Spleen (tissue), 13 donors: ENCODE data around the gene PNPLA6. TPM values are rescaled to one million over a fixed set of nuclear protein-coding genes. Genes with fewer than 3 reads are reported as not detected.

Source experiments
- DNase-seq: peaks from one replicate; pipeline ENCODE4 v3.0.0-alpha.2; 2020
- H3K27ac ChIP-seq, 8 donors: fragments of 200-600 bp; sonication (generic) in 7 of 8; 1 replicate in 4 of 8; 2 replicates in 4 of 8; pipeline versions ENCODE4 v1.5.0 to v1.8.0; 2016 to 2021; ENCODE audit warnings: inconsistent platforms in 4 of 8, mild to moderate bottlenecking in 4 of 8, moderate library complexity in 1 of 8
- H3K27me3 ChIP-seq, 7 donors: fragments of 200-600 bp; sonication (generic) in 6 of 7; replicated peaks in 1 of 7; 1 replicate in 4 of 7; 2 replicates in 3 of 7; pipeline versions ENCODE4 v1.5.0 to v1.8.0; 2016 to 2021; ENCODE audit warnings: inconsistent platforms in 3 of 7, mild to moderate bottlenecking in 1 of 7
- H3K36me3 ChIP-seq, 6 donors: fragments of 200-600 bp; sonication (generic) in 5 of 6; 1 replicate in 4 of 6; 2 replicates in 2 of 6; pipeline versions ENCODE4 v1.5.0 to v1.8.0; 2016 to 2021; ENCODE audit warnings: inconsistent platforms in 2 of 6
- H3K4me1 ChIP-seq, 6 donors: fragments of 200-600 bp; sonication (generic) in 5 of 6; 1 replicate in 3 of 6; 2 replicates in 3 of 6; pipeline versions ENCODE4 v1.5.0 to v1.8.0; 2016 to 2021; ENCODE audit warnings: inconsistent platforms in 3 of 6
- H3K4me3 ChIP-seq, 8 donors: fragments of 200-600 bp; sonication (generic) in 7 of 8; 1 replicate in 4 of 8; 2 replicates in 4 of 8; pipeline versions ENCODE4 v1.5.0 to v1.8.0; 2016 to 2021; ENCODE audit warnings: inconsistent platforms in 4 of 8, mild to moderate bottlenecking in 4 of 8, moderate library complexity in 2 of 8
- H3K9me3 ChIP-seq, 8 donors: fragments of 200-600 bp; sonication (generic) in 7 of 8; 1 replicate in 4 of 8; 2 replicates in 4 of 8; pipeline versions ENCODE4 v1.5.0 to v1.8.0; 2016 to 2021; ENCODE audit warnings: inconsistent platforms in 4 of 8
- POLR2A ChIP-seq, 3 donors: fragments of 450-650 bp; IDR thresholded peaks; one replicate each; pipeline ENCODE4 v1.5.1; 2017; ENCODE audit warnings: antibody characterized with exemption in 3 of 3, mild to moderate bottlenecking in 1 of 3
- POLR2AphosphoS5 ChIP-seq, 3 donors: sonication (generic); formaldehyde crosslinking; IDR thresholded peaks; one replicate each; pipeline ENCODE4 v1.5.1; 2017; ENCODE audit warnings: antibody characterized with exemption in 3 of 3
- WGBS, 5 donors: extraction: QIAGEN DNeasy Blood & Tissue Kit in 3 of 5; methylation state at CpG; one replicate each; pipeline versions ENCODE4 v1.1.5 to v1.1.7; 2013 to 2018; 5-methylcytosine and 5-hydroxymethylcytosine counted together
- intact Hi-C: fragments of 100-400 bp; cut with DNase I; formaldehyde crosslinking; loops from one replicate; pipeline ENCODE4 v1.15.0; 2023; ENCODE audit warnings: low total_unique reads
- long read RNA-seq, 2 donors: transcript quantifications; one replicate each; lab custom pipeline, GENCODE V29; 2026
- polyA plus RNA-seq, 3 donors: library from polyadenylated mRNA; stranded (reverse); fragments of 200-250 nt; gene quantifications; one replicate each; pipeline ENCODE4 v1.2.1, GENCODE V29; 2013
- total RNA-seq, 7 donors: library from RNA; depleted of rRNA in 3 of 7; stranded (reverse); fragments of >200 nt in 3 of 7; fragmentation: NEBNext Ultra II Directional in 4 of 7; extraction: Animal tissue kit (Norgen Biotek cat#: 25700) in 4 of 7; gene quantifications; one replicate each; pipeline versions ENCODE4 v1.1.0 to v1.2.1, GENCODE V29; 2016 to 2021
- TF ChIP-seq, protein P1 (sequence below), 11 experiments: fragments of 200-600 bp in 7 of 11; fragments of 450-650 bp in 4 of 11; sonication (generic) in 4 of 11; IDR thresholded peaks in 8 of 11; conservative IDR thresholded peaks in 3 of 11; 1 replicate in 7 of 11; 2 replicates in 4 of 11; pipeline versions ENCODE4 v1.4.0 to v1.8.0; 2016 to 2021; ENCODE audit warnings: antibody characterized with exemption in 11 of 11, inconsistent platforms in 4 of 11, mild to moderate bottlenecking in 1 of 11
- donor health status: healthy with polysubstance abuse.
- donor health status: DM: no; HTN: no; CAD: no; lungs with moderate emphysema.
- donor health status: DM: no; HTN: no; CAD: no.
- donor health status: Bipolar disorder and iron deficiency.
- donor health status: healthy.
- donor health status: DM: no; HTN: no; CAD: no.
- donor health status: DM: yes; HTN: yes; CAD: no.

PNPLA6 gene
- 100 to 1,000 TPM; 125 to 225 (median 151) TPM for total RNA-seq
- 100 to 1,000 TPM in 2 of 3 donors, 10 to 100 TPM in 1; 51.0 to 142 (median 130) TPM for polyA plus RNA-seq
- long read RNA-seq, donor 1, partial matches to known transcripts, result 10 of 11 reads
- long read RNA-seq, donor 1, other reads (novel, unspliced or antisense), result 0 of 11 reads
- long read RNA-seq, donor 2, full-length matches to known transcripts, result 2 of 2 reads
- long read RNA-seq, donor 2, partial matches to known transcripts, result 0 of 2 reads
- long read RNA-seq, donor 2, other reads (novel, unspliced or antisense), result 0 of 2 reads

DNA sequence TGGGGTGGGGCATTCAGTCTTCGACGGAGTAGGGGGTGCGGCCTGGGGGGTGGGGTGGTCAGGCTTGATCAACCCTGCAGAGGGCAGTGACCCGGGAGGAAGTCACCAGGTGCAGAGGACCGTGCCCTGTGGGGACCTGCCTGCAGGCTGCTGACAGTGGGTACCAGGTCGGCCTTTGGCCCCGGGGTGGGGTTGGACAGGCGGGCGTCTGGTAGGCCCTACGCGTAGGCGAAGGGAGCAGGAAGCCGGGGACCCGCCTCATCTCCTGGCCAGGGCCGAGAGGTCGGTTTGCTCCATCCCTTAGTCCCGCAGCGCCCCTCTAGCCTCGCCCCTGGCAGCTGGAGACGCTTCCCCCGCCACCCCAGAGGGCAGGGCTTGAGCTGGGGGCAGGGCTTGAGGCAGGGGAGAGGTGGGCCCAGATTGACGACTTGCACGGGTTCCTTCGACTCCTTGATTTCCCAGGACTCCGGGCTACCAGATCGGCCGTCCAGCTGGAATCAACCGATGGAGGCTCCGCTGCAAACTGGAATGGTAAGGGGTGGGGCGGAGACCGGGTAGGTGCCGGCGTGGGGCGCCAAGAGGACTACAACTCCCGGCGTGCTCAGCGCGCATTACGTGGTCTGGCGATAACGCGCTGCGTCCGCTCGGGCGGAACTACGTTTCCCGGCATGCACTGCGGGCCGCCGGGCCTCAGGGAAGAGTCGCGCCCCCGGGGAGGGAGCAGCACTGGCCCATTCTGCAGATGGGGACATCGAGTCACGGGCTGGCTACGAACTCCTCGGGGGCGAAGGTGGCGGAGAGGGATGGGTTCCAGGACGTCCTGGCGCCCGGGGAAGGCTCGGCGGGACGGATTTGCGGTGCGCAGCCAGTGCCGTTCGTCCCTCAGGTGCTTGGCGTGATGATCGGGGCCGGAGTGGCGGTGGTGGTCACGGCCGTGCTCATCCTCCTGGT, at the start of gene PNPLA6:
PNPLA6 (plus strand) TSS at position 671 of the 951 bp plus-strand sequence; CDS start at position 743, 72 bp downstream.
- Histone ChIP-seq H3K4me1 (peaks cover 13 to 58% (median 42%) of the 10 kb centered on the region in 6 donors), H3K9me3 (no peaks in the 10 kb centered on the region), H3K27ac (peak within 1 kb of the TSS; percentile 80 to 93 (median 88)), H3K36me3 (peaks cover 0 to 67% (median 39%) of the 10 kb centered on the region in 6 donors), H3K4me3 (peak within 1 kb of the TSS; percentile 71 to 93 (median 86)), H3K27me3 (no peaks in the 10 kb centered on the region)
- 0% methylated on average over 23 to 76 of the region's 76 CpGs for WGBS, 5 donors
- peak; percentile 98 for DNase-seq
- intact Hi-C loops, result no loop called here
- TF ChIP-seq, protein P1, sequence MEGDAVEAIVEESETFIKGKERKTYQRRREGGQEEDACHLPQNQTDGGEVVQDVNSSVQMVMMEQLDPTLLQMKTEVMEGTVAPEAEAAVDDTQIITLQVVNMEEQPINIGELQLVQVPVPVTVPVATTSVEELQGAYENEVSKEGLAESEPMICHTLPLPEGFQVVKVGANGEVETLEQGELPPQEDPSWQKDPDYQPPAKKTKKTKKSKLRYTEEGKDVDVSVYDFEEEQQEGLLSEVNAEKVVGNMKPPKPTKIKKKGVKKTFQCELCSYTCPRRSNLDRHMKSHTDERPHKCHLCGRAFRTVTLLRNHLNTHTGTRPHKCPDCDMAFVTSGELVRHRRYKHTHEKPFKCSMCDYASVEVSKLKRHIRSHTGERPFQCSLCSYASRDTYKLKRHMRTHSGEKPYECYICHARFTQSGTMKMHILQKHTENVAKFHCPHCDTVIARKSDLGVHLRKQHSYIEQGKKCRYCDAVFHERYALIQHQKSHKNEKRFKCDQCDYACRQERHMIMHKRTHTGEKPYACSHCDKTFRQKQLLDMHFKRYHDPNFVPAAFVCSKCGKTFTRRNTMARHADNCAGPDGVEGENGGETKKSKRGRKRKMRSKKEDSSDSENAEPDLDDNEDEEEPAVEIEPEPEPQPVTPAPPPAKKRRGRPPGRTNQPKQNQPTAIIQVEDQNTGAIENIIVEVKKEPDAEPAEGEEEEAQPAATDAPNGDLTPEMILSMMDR (IDR thresholded peaks at IDR 0.05 in 8 of 11, conservative IDR thresholded peaks at IDR 0.05 in 3 of 11), result peak in 1 of 11 experiments; percentile 7
- TF ChIP-seq POLR2A (IDR thresholded peaks at IDR 0.05) (peak in 1 of 3 donors; percentile 55), POLR2AphosphoS5 (IDR thresholded peaks at IDR 0.05) (peak; percentile 97 to 98 (median 98))

DNA sequence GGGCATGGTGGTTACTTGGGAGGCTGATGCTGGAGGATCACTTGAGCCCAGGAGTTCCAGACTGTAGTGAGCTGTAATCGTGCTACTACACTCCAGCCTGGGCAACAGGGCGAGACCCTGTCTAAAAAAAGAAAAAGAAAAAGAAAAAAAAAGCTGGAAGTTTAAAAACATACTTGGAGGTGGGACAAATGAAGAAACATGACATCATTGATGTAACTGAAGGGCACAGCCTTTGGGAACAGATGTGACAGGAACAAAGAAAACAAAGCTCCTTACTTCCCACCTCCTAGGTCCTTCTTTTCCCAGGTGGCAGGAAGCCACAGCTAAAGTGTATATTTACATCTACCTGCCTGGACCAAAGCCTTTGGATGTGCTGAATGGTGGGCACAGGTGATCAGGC, 48.6 kb upstream of the PNPLA6 start:
- H3K27me3 ChIP-seq, result no peaks in the 10 kb centered on the region
- WGBS, 5 donors, result 74 to 81% (median 76%) methylated on average over 2 of the region's 2 CpGs
- no peak overlapping the region for H3K4me3 ChIP-seq

DNA sequence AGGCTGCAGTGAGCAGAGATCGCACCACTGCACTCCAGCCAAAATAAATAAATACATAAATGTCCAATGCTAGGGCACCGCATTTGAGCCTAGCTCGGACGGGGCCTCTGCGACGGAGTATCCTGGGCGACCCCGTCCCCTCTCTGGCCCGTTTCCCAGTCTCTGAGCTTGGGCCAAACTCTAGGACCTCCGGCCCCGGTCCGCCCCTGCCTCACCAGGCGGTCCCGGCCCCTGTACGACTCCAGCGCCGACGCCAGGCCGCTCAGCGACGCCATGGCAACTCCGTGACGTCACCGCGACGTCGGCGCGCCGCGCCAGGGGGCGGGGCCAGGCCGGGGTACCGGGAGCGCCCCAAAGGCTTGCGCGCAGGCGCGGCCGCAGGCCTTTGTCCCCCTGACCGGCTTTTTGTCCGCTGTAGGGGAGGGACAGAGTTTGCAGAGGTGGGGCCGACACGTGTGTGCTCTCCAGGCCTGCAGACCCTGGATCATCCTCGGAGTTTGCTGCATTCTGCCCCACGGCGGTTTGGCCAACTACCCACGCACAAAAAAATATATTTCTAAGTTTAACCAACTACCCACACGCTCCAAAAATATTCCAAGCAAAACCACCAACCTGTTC, 46.7 kb upstream of the PNPLA6 start, which contains the start of gene PEX11G:
PEX11G (minus strand) TSS at position 300 of the 618 bp plus-strand sequence; CDS start at position 275, 25 bp downstream.
- H3K27me3 ChIP-seq, result no peaks in the 10 kb centered on the region
- intact Hi-C loops, result no loop called here
- H3K36me3 ChIP-seq, result no peaks in the 10 kb centered on the region
- 0 to 2% (median 1%) methylated on average over 27 to 49 of the region's 49 CpGs for WGBS, 5 donors
- peak within 1 kb of the TSS; percentile 66 to 90 (median 82) for H3K27ac ChIP-seq
- H3K4me1 ChIP-seq, result peaks cover 5 to 60% (median 26%) of the 10 kb centered on the region in 6 donors
- no peaks in the 10 kb centered on the region for H3K9me3 ChIP-seq
- peak within 1 kb of the TSS; percentile 40 to 70 (median 54) for H3K4me3 ChIP-seq
- TF ChIP-seq, protein P1 (IDR thresholded peaks at IDR 0.05 in 8 of 11, conservative IDR thresholded peaks at IDR 0.05 in 3 of 11), result peak in 5 of 11 experiments; percentile 8 to 30 (median 11)
- TF ChIP-seq POLR2AphosphoS5 (IDR thresholded peaks at IDR 0.05) (peak; percentile 92 to 95 (median 93)), POLR2A (IDR thresholded peaks at IDR 0.05) (peak in 2 of 3 donors; percentile 56 to 70)
- DNase-seq, result peak; percentile 98

More for the DNA sequence above, 48.6 kb upstream of the PNPLA6 start:
- H3K36me3 ChIP-seq, result no peaks in the 10 kb centered on the region
- peaks cover 4 to 60% (median 31%) of the 10 kb centered on the region in 6 donors for H3K4me1 ChIP-seq
- no peak for DNase-seq
- H3K9me3 ChIP-seq, result no peaks in the 10 kb centered on the region
- TF ChIP-seq, protein P1 (IDR thresholded peaks at IDR 0.05 in 8 of 11, conservative IDR thresholded peaks at IDR 0.05 in 3 of 11), result no peak
- no peak for TF ChIP-seq POLR2AphosphoS5 (IDR thresholded peaks at IDR 0.05)
- H3K27ac ChIP-seq, result no peak overlapping the region
- intact Hi-C loops, result no loop called here
